ENCODE results near the gene PRKG1. TPM values are rescaled to one million over a fixed set of nuclear protein-coding genes. Genes with fewer than 3 reads are reported as not detected.

PRKG1 gene
- total and polyA plus RNA-seq, 2 experiments from 2014 or later, result 18.2 to 21.1 TPM

GRCh38 chr10:51366044-51366443, 291.8 kb downstream of the PRKG1 start (continued):
- TF ChIP-seq REST (IDR thresholded peaks at IDR 0.05; ENCODE audit: unreplicated experiment) (no peak), ETS1 (IDR thresholded peaks at IDR 0.05) (no peak), JUNB (IDR thresholded peaks at IDR 0.05; ENCODE audit: unreplicated experiment) (no peak), CTCF (conservative IDR thresholded peaks at IDR 0.05; ENCODE audit: low read depth in 2 of 2) (no peak), ZNF114 (CRISPR knock-in tag; IDR thresholded peaks at IDR 0.05) (no peak), ZNF331 (CRISPR knock-in tag; IDR thresholded peaks at IDR 0.05; ENCODE audit: low read depth) (no peak), POLR2AphosphoS5 (IDR thresholded peaks at IDR 0.05; ENCODE audit: low read depth) (no peak)

- Mint-ChIP-seq H3K36me3 (ENCODE audit: low read depth) (no peaks in the 10 kb centered on the region), H3K9me3 (no peaks in the 10 kb centered on the region), H3K4me1 (peaks cover 80% of the 10 kb centered on the region), H3K27ac (no peak overlapping the region), H3K4me3 (no peak overlapping the region), H3K27me3 (ENCODE audit: insufficient read depth, low read depth, poor library complexity) (peaks cover 11% of the 10 kb centered on the region)
- H3K4me3 ChIP-seq, result no peak overlapping the region
- no peaks in the 10 kb centered on the region for H3K27me3 ChIP-seq (ENCODE audit: insufficient read depth)
- H3K9me2 ChIP-seq (ENCODE audit: insufficient read depth), result no peaks in the 10 kb centered on the region
- peak overlapping the region; percentile 24 for H3K4me2 ChIP-seq
- H3F3A ChIP-seq (replicated peaks; ENCODE audit: low read depth), result no peaks in the 10 kb centered on the region
- no peak overlapping the region for H3K27ac ChIP-seq (ENCODE audit: low read depth)
- no peaks in the 10 kb centered on the region for H3K79me2 ChIP-seq (replicated peaks; ENCODE audit: insufficient read depth)
- DNase-seq (ENCODE audit: low spot score) (no peak), ATAC-seq (no peak)
- H3K4me1 ChIP-seq (ENCODE audit: insufficient read depth), result peaks cover 60% of the 10 kb centered on the region
- no peaks in the 10 kb centered on the region for H4K20me1 ChIP-seq (replicated peaks; ENCODE audit: insufficient read depth)
- no peak overlapping the region for H2AFZ ChIP-seq
- H3K36me3 ChIP-seq (ENCODE audit: insufficient read depth), result no peaks in the 10 kb centered on the region
- no peak for TF ChIP-seq REST (IDR thresholded peaks at IDR 0.05; ENCODE audit: unreplicated experiment)
- no peak for TF ChIP-seq ZNF114 (CRISPR knock-in tag; IDR thresholded peaks at IDR 0.05)
- no peak for TF ChIP-seq JUNB (IDR thresholded peaks at IDR 0.05; ENCODE audit: unreplicated experiment)
- no peak for TF ChIP-seq EZH2 (IDR thresholded peaks at IDR 0.05; ENCODE audit: low read depth, unreplicated experiment)
- no peak for TF ChIP-seq CTCF (conservative IDR thresholded peaks at IDR 0.05; ENCODE audit: low read depth in 2 of 2)
- no peak for TF ChIP-seq EZH2phosphoT487 (IDR thresholded peaks at IDR 0.05; ENCODE audit: unreplicated experiment)
- TF ChIP-seq ETS1 (IDR thresholded peaks at IDR 0.05), result no peak
- TF ChIP-seq POLR2AphosphoS5 (IDR thresholded peaks at IDR 0.05; ENCODE audit: low read depth), result no peak
- no peak for TF ChIP-seq STAT1 (IDR thresholded peaks at IDR 0.05; ENCODE audit: unreplicated experiment)
These were observed 292.8 kb downstream of the PRKG1 start for GRCh38 chr10:51367127-51367526.

All from GM23338 (cell line).